ENCODE data around the gene CDH4. TPM values are rescaled to one million over a fixed set of nuclear protein-coding genes. Genes with fewer than 3 reads are reported as not detected.

Gene CDH4
- total RNA-seq, 3 donors from 2014 or later (not counting 1 experiment from before 2014, with no cell fraction given), result 0.18 TPM; not detected in 2

DNA sequence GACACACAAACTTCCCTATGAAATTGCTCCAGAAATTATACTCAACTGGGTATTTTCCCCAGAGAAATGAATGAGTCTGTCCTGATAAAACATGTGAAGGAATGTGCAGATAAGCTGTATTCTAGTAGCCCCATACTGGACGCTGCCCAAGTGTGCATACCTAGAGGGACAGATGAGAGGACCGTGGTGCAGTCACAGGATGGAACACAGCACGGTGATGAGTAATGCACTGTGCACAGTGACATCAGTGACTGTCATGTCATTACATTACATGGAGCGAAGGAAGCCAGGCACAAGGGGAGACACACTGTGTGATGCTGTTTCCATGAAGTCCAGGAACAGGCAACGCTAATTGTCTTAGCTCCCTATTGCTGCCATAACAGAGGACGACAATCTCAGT, 155.5 kb downstream of the CDH4 start:
- no peak overlapping the region for H3K27ac Mint-ChIP-seq
- TF ChIP-seq, protein P1, sequence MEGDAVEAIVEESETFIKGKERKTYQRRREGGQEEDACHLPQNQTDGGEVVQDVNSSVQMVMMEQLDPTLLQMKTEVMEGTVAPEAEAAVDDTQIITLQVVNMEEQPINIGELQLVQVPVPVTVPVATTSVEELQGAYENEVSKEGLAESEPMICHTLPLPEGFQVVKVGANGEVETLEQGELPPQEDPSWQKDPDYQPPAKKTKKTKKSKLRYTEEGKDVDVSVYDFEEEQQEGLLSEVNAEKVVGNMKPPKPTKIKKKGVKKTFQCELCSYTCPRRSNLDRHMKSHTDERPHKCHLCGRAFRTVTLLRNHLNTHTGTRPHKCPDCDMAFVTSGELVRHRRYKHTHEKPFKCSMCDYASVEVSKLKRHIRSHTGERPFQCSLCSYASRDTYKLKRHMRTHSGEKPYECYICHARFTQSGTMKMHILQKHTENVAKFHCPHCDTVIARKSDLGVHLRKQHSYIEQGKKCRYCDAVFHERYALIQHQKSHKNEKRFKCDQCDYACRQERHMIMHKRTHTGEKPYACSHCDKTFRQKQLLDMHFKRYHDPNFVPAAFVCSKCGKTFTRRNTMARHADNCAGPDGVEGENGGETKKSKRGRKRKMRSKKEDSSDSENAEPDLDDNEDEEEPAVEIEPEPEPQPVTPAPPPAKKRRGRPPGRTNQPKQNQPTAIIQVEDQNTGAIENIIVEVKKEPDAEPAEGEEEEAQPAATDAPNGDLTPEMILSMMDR (IDR thresholded peaks at IDR 0.05), result no peak
- peaks cover 6% of the 10 kb centered on the region for H3K36me3 Mint-ChIP-seq
- Histone ChIP-seq H3K4me3 (ENCODE audit: low read length) (no peak overlapping the region), H3K27ac (ENCODE audit: low read length) (no peak overlapping the region), H3K36me3 (ENCODE audit: control insufficient read depth, insufficient read depth, low read length) (no peaks in the 10 kb centered on the region), H3K27me3 (ENCODE audit: control insufficient read depth, insufficient read depth, low read length) (no peaks in the 10 kb centered on the region), H3K9me3 (ENCODE audit: control insufficient read depth, insufficient read depth, low read length) (peaks cover 11% of the 10 kb centered on the region), H3K4me1 (ENCODE audit: control insufficient read depth, insufficient read depth, low read length) (no peaks in the 10 kb centered on the region)
- no peak for DNase-seq
- WGBS (ENCODE audit: insufficient coverage), result 88% methylated on average over 6 of the region's 6 CpGs
- no peak for ATAC-seq
- peaks cover 0 to 2% of the 10 kb centered on the region in 2 donors for H3K27me3 Mint-ChIP-seq (ENCODE audit: low read depth in 2 of 2)
- peaks cover 7 to 8% of the 10 kb centered on the region in 2 donors for H3K9me3 Mint-ChIP-seq
- H3K4me1 Mint-ChIP-seq, result peaks cover 0 to 4% of the 10 kb centered on the region in 2 donors
- intact Hi-C loops (cut with micrococcal nuclease), result no loop called here
- H3K4me3 Mint-ChIP-seq, result no peak overlapping the region

DNA sequence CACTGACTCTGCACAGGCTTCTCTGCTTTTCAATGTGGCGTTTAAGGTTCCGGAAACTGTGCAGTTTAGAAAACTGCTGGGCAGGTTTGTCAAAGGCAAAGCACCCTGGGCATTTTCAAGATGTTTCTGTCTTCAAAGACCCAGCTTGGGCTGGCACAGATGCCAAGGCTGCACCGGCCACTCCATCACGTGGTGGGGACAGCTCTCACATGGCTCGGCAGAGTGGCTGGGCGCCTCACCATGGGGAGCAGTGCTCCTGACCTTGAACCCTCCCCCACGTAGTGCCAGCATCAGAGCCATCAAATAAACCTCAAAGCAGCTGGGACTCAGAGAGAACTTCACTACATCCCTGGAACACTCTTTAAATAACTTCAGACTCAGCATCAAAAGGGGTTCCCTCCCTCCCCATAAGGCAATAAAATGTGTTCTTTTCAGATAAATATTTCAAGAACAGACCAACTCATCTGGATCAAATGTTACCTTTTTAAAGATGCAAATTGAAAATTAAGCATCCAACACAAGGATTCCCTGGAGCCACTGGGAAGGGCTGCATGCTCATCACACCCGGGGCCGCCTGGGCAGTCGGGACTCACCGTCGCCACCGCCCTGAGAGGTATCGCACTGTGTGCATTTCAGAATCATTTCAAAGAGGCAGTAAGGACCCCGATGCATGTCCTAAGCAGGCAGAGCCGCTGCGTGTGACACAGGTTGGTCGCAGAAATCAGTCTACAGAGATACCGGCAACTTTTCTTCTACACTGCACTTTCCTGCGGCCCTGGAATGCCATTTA, 157.1 kb downstream of the CDH4 start:
- peaks cover 0 to 4% of the 10 kb centered on the region in 2 donors for H3K4me1 Mint-ChIP-seq
- Histone ChIP-seq H3K9me3 (ENCODE audit: control insufficient read depth, insufficient read depth, low read length) (peaks cover 22% of the 10 kb centered on the region), H3K36me3 (ENCODE audit: control insufficient read depth, insufficient read depth, low read length) (no peaks in the 10 kb centered on the region), H3K4me1 (ENCODE audit: control insufficient read depth, insufficient read depth, low read length) (no peaks in the 10 kb centered on the region), H3K27me3 (ENCODE audit: control insufficient read depth, insufficient read depth, low read length) (no peaks in the 10 kb centered on the region), H3K27ac (ENCODE audit: low read length) (no peak overlapping the region), H3K4me3 (ENCODE audit: low read length) (no peak overlapping the region)
- TF ChIP-seq, protein P1 (IDR thresholded peaks at IDR 0.05), result no peak
- no peak overlapping the region for H3K4me3 Mint-ChIP-seq
- WGBS (ENCODE audit: insufficient coverage), result 84% methylated on average over 20 of the region's 20 CpGs
- H3K36me3 Mint-ChIP-seq, result peaks cover 6% of the 10 kb centered on the region
- ATAC-seq, result no peak
- DNase-seq, result no peak
- H3K27me3 Mint-ChIP-seq (ENCODE audit: low read depth in 2 of 2), result peaks cover 0 to 2% of the 10 kb centered on the region in 2 donors
- H3K27ac Mint-ChIP-seq, result no peak overlapping the region
- peaks cover 7 to 8% of the 10 kb centered on the region in 2 donors for H3K9me3 Mint-ChIP-seq
- intact Hi-C loops (cut with micrococcal nuclease), result no loop called here

DNA sequence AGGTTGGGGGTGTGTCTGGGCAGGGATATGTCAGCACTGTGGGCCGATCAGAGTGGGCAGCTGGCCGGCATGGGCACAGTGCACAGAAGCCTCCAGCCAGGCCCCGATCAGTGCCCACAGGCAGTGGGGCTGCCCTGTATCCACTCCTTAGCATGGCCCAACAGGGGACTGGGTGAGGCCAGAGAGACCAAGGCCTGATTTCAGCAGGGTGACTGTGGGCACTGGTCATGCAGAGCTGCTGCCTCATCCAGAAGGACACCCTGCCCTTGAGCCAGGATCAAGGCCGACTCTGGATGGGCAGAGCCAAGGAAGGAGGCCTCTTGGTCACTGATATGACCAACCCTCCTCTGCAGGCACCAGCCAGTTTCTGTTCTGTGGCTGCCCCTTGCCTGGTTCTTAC, 159.7 kb downstream of the CDH4 start:
- peaks cover 0 to 3% of the 10 kb centered on the region in 2 donors for H3K4me1 Mint-ChIP-seq
- 88% methylated on average over 4 of the region's 4 CpGs for WGBS (ENCODE audit: insufficient coverage)
- DNase-seq (no peak), ATAC-seq (no peak)
- H3K27ac ChIP-seq (ENCODE audit: low read length), result no peak overlapping the region
- H3K36me3 Mint-ChIP-seq, result peaks cover 6% of the 10 kb centered on the region
- H3K9me3 ChIP-seq (ENCODE audit: control insufficient read depth, insufficient read depth, low read length), result peaks cover 24% of the 10 kb centered on the region
- no peak overlapping the region for H3K4me3 ChIP-seq (ENCODE audit: low read length)
- no peak overlapping the region for H3K4me3 Mint-ChIP-seq
- no peaks in the 10 kb centered on the region for H3K36me3 ChIP-seq (ENCODE audit: control insufficient read depth, insufficient read depth, low read length)
- intact Hi-C loops (cut with micrococcal nuclease), result no loop called here
- H3K27me3 Mint-ChIP-seq (ENCODE audit: low read depth in 2 of 2), result peaks cover 0 to 2% of the 10 kb centered on the region in 2 donors
- H3K27me3 ChIP-seq (ENCODE audit: control insufficient read depth, insufficient read depth, low read length), result no peaks in the 10 kb centered on the region
- TF ChIP-seq, protein P1 (IDR thresholded peaks at IDR 0.05), result no peak
- no peak overlapping the region for H3K27ac Mint-ChIP-seq
- H3K4me1 ChIP-seq (ENCODE audit: control insufficient read depth, insufficient read depth, low read length), result no peaks in the 10 kb centered on the region
- H3K9me3 Mint-ChIP-seq, result peaks cover 2 to 7% of the 10 kb centered on the region in 2 donors
